ENCODE data around the gene DMRTB1.
"Not testable (repeated sequence)": the region's sequence is repeated elsewhere in the genome, so short reads cannot be mapped to it uniquely, and the experiment has no call there.

The DMRTB1 gene

DNA sequence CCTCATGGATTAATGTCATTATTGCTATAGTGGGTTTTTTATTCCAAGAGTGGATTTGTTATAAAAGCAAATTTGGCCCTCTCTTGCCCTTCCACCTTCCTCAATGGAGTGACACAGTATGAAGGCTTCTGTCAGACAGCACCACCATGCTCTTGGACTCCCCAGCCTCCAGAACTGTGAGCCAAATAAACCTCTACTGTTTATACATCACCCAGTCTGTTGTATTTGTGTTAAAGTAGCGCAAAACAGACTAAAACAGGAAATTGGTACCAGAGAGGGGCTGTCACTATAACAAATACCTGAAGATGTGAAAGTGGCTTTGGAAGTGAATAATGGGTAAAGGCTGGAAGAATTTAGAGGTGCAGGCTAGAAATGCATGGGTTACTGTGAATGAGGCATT is 38.0 kb upstream of the DMRTB1 start:
- H3K27ac Mint-ChIP-seq, result no peak overlapping the region
- H3K9me3 Mint-ChIP-seq, result peaks cover 6% of the 10 kb centered on the region
- DNase-seq, result no peak
- peaks cover 15% of the 10 kb centered on the region for H3K4me1 Mint-ChIP-seq (ENCODE audit: low read depth)
- H3K36me3 Mint-ChIP-seq (ENCODE audit: low read depth), result no peaks in the 10 kb centered on the region
- no peaks in the 10 kb centered on the region for H3K27me3 Mint-ChIP-seq
- no peak overlapping the region for H3K4me3 Mint-ChIP-seq

DNA sequence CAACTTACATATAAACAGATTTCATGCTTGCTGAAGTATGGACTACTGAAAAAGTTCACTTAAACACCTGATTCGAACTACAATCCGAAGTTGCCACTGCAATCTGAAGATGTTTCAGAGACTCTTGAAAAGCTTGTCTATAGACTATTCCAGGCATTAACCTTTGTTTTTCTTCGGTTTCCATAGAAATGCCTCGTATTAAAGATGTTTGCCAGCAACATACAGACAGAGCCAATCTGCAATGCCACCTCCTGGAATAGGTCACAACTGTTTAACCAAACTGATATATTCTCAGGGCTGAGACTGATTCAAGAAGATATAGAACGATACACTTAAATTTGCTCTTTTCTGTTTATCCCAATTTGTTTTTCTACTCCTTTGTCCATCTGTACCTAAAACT is 28.9 kb upstream of the DMRTB1 start:
- Mint-ChIP-seq H3K9me3 (no peaks in the 10 kb centered on the region), H3K4me1 (ENCODE audit: low read depth) (peaks cover 12% of the 10 kb centered on the region), H3K36me3 (ENCODE audit: low read depth) (no peaks in the 10 kb centered on the region), H3K27ac (no peak overlapping the region), H3K4me3 (no peak overlapping the region), H3K27me3 (peaks cover 4% of the 10 kb centered on the region)
- no peak for DNase-seq

DNA sequence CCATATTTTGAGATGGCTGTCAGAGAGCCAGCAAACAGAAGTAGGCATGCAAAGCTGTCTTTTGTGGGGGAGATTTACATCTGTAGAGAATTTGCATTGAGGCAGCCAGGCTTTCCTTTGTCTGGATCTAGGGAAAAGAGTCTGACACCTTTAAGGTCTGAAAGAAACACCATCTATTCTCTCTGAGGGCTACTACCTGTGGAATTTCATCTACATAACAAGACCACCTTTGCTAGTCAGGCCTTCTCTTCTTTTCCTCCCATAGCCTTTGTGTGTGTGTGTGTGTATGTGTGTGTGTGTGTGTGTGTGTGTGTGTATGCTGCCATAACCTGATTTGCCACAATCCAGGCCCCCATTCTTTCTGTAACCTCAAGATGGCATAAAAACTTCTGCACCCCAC is 28.4 kb upstream of the DMRTB1 start:
- no peaks in the 10 kb centered on the region for H3K9me3 Mint-ChIP-seq
- H3K27me3 Mint-ChIP-seq, result peaks cover 4% of the 10 kb centered on the region
- no peak overlapping the region for H3K4me3 Mint-ChIP-seq
- H3K27ac Mint-ChIP-seq, result no peak overlapping the region
- no peak for DNase-seq
- peaks cover 12% of the 10 kb centered on the region for H3K4me1 Mint-ChIP-seq (ENCODE audit: low read depth)
- no peaks in the 10 kb centered on the region for H3K36me3 Mint-ChIP-seq (ENCODE audit: low read depth)

GRCh38 chr1:53431244-53431643 is 28.0 kb upstream of the DMRTB1 start:
- H3K27me3 Mint-ChIP-seq, result peaks cover 4% of the 10 kb centered on the region
- H3K27ac Mint-ChIP-seq, result no peak overlapping the region
- H3K36me3 Mint-ChIP-seq (ENCODE audit: low read depth), result no peaks in the 10 kb centered on the region
- DNase-seq, result no peak
- H3K4me1 Mint-ChIP-seq (ENCODE audit: low read depth), result peaks cover 12% of the 10 kb centered on the region
- H3K4me3 Mint-ChIP-seq, result no peak overlapping the region
- no peaks in the 10 kb centered on the region for H3K9me3 Mint-ChIP-seq

GRCh38 chr1:53431805-53432565 is 27.2 kb upstream of the DMRTB1 start:
- no peaks in the 10 kb centered on the region for H3K36me3 Mint-ChIP-seq (ENCODE audit: low read depth)
- H3K4me1 Mint-ChIP-seq (ENCODE audit: low read depth), result peaks cover 12% of the 10 kb centered on the region
- no peak overlapping the region for H3K4me3 Mint-ChIP-seq
- H3K9me3 Mint-ChIP-seq, result no peaks in the 10 kb centered on the region
- peaks cover 4% of the 10 kb centered on the region for H3K27me3 Mint-ChIP-seq
- H3K27ac Mint-ChIP-seq, result no peak overlapping the region
- DNase-seq, result no peak

DNA sequence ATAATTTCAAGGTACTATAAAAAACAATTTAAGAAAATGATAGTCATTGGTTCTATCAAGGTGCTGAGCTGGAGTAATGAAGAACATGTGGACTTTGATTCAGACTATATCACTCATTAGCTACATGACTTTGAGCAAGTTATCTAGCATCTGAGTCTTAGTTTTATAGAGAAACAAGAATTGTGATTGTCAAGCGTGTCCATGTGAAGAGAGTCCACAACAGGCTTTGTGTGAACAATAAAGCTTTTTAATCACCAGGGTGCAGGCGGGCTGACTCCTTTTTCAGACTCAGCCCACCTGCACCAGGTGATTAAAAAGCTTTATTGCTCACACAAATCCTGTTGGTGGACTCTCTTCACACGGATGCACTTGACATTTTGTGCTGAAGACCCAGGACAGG is 26.6 kb upstream of the DMRTB1 start:
- no peak overlapping the region for H3K4me3 Mint-ChIP-seq
- H3K4me1 Mint-ChIP-seq (ENCODE audit: low read depth), result peaks cover 12% of the 10 kb centered on the region
- no peaks in the 10 kb centered on the region for H3K9me3 Mint-ChIP-seq
- peaks cover 4% of the 10 kb centered on the region for H3K27me3 Mint-ChIP-seq
- no peak overlapping the region for H3K27ac Mint-ChIP-seq
- no peak for DNase-seq
- H3K36me3 Mint-ChIP-seq (ENCODE audit: low read depth), result no peaks in the 10 kb centered on the region

- H3K9me3 Mint-ChIP-seq; DNase-seq; H3K27ac Mint-ChIP-seq; H3K36me3 Mint-ChIP-seq (ENCODE audit: low read depth); H3K4me3 Mint-ChIP-seq; H3K27me3 Mint-ChIP-seq: not testable (repeated sequence)
- H3K4me1 Mint-ChIP-seq (ENCODE audit: low read depth), result peaks cover 12% of the 10 kb centered on the region
These were observed 24.7 kb upstream of the DMRTB1 start for GRCh38 chr1:53434405-53435007.

- no peak for DNase-seq
- Mint-ChIP-seq H3K27ac (no peak overlapping the region), H3K4me3 (no peak overlapping the region), H3K27me3 (peaks cover 4% of the 10 kb centered on the region), H3K36me3 (ENCODE audit: low read depth) (no peaks in the 10 kb centered on the region), H3K4me1 (ENCODE audit: low read depth) (peaks cover 12% of the 10 kb centered on the region), H3K9me3 (no peaks in the 10 kb centered on the region)
These were observed 24.0 kb upstream of the DMRTB1 start for GRCh38 chr1:53435151-53435550.

DNA sequence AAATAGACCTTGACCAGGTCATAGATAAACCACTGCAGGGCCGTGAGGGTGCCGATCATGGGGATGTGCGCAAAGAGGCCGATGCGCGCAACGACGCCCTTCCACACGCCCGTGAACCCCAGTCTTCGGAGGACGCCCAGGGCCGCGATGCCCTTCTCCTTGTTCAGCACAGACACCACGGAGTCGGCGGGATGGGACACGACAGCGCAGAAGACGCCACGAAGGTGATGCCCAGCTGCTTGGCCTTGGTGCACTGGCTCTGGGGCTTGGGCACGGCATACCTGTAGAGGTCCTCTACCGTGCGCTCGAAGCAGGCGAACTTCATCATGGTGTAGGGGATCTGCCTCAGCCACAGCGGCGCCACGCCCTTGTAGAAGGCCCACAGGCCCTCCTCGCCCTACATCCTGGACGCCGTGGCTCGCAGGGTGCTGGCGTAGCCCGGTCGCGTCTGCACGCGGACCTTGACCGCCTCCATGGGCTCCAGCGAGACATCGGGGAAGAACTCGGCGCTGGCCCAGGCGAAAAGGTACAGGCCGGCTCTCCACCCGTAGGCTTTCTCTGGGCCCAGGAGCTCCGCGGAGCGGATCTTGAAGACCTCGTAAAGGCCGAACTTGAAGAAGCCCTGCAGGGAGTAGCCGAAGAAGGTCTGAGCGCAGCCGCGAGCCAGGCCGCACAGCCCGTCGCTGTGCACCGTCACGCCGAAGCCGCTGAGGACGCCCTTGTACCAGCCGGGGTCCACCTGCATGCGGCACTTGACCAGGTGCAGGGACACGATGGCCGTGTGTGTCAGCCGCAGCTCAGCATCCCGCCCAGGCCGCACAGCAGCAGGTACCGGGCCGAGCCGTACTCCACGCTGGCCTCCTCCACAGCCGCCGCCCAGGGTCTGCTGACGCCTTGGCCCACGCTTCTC is 20.5 kb upstream of the DMRTB1 start:
- Mint-ChIP-seq H3K36me3 (ENCODE audit: low read depth) (no peaks in the 10 kb centered on the region), H3K4me3 (no peak overlapping the region), H3K27ac (no peak overlapping the region), H3K4me1 (ENCODE audit: low read depth) (no peaks in the 10 kb centered on the region), H3K27me3 (peaks cover 4% of the 10 kb centered on the region), H3K9me3 (no peaks in the 10 kb centered on the region)
- DNase-seq, result no peak

- no peak overlapping the region for H3K4me3 Mint-ChIP-seq
- no peaks in the 10 kb centered on the region for H3K9me3 Mint-ChIP-seq
- no peaks in the 10 kb centered on the region for H3K4me1 Mint-ChIP-seq (ENCODE audit: low read depth)
- H3K36me3 Mint-ChIP-seq (ENCODE audit: low read depth), result no peaks in the 10 kb centered on the region
- DNase-seq, result no peak
- peaks cover 4% of the 10 kb centered on the region for H3K27me3 Mint-ChIP-seq
- no peak overlapping the region for H3K27ac Mint-ChIP-seq
These were observed 19.6 kb upstream of the DMRTB1 start for GRCh38 chr1:53439337-53440207.

- H3K36me3 Mint-ChIP-seq (ENCODE audit: low read depth), result no peaks in the 10 kb centered on the region
- H3K4me1 Mint-ChIP-seq (ENCODE audit: low read depth), result no peaks in the 10 kb centered on the region
- H3K27ac Mint-ChIP-seq, result no peak overlapping the region
These were observed 18.6 kb upstream of the DMRTB1 start for GRCh38 chr1:53440633-53441032.

DNA sequence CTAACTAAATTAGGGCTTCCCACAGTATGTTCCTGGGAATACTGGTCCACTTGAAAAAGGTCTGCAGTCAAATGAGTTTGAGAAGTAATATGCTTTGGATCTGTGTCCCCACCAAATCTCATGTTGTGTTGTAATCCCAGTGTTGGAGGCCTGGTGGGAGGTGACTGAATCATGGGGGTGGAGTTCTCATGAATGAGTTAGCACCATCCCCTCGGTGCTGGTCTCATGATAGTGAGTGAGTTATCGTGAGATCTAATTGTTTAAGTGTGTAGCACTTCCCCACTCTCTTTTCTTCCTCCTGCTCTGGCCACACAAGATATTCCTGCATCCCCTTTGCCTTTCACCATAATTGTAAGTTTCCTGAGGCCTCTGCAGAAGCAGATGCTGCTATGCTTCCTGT is 16.9 kb upstream of the DMRTB1 start:
- Mint-ChIP-seq H3K4me3 (no peak overlapping the region), H3K9me3 (no peaks in the 10 kb centered on the region), H3K4me1 (ENCODE audit: low read depth) (no peaks in the 10 kb centered on the region), H3K27ac (no peak overlapping the region), H3K27me3 (no peaks in the 10 kb centered on the region), H3K36me3 (ENCODE audit: low read depth) (no peaks in the 10 kb centered on the region)
- DNase-seq, result no peak

More at GRCh38 chr1:53440633-53441032, 18.6 kb upstream of the DMRTB1 start:
- H3K9me3 Mint-ChIP-seq, result no peaks in the 10 kb centered on the region
- no peak for DNase-seq
- H3K27me3 Mint-ChIP-seq, result no peaks in the 10 kb centered on the region
- H3K4me3 Mint-ChIP-seq, result no peak overlapping the region

DNA sequence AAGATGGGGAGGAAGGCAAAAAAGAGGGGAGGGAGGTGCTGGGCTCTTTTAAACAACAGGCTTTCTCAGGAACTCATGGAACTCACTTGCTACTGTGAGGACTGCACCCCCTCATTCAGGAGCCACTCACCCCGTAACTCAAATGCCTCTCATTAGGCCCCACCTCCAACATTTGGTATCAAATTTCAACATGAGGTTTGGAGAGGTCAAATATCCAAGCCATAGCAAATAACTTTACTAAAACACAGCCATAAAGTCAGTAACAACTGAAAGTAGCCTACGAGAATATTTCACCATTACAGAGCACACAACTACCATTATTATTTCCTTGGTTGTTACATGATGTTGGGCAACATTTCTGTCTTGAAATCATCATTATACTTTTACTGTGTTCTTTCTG is 13.1 kb upstream of the DMRTB1 start:
- no peaks in the 10 kb centered on the region for H3K4me1 Mint-ChIP-seq (ENCODE audit: low read depth)
- no peaks in the 10 kb centered on the region for H3K36me3 Mint-ChIP-seq (ENCODE audit: low read depth)
- H3K4me3 Mint-ChIP-seq, result no peak overlapping the region
- no peak for DNase-seq
- no peaks in the 10 kb centered on the region for H3K9me3 Mint-ChIP-seq
- no peak overlapping the region for H3K27ac Mint-ChIP-seq
- H3K27me3 Mint-ChIP-seq, result peaks cover 4% of the 10 kb centered on the region

DNA sequence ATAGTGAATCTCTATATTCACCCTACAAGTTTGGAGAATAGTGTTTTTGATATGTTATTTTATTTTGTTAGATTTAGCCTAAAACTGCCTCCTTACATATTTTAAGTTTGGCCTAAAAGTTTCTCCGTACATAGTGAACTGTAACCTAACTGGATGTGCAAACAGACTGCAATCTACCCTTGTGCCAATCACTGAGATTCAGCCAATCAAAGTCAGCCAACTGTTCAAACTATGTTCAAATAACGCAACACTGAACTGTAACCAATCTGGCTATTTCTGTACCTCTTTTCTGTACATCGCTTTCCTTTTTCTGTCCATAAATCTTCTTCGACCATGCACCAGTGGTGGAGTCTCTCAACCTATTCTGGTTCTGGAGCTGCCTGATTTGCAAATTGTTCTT is 11.8 kb upstream of the DMRTB1 start:
- no peaks in the 10 kb centered on the region for H3K36me3 Mint-ChIP-seq (ENCODE audit: low read depth)
- H3K4me1 Mint-ChIP-seq (ENCODE audit: low read depth), result no peaks in the 10 kb centered on the region
- no peak for DNase-seq
- H3K4me3 Mint-ChIP-seq, result no peak overlapping the region
- peaks cover 4% of the 10 kb centered on the region for H3K27me3 Mint-ChIP-seq
- H3K9me3 Mint-ChIP-seq, result no peaks in the 10 kb centered on the region
- H3K27ac Mint-ChIP-seq, result no peak overlapping the region

All from activated T-cell treated with anti-CD3 and anti-CD28 coated beads, Interleukin-2, amount 50 U/mL, for 24 hours (primary cell).